ENCODE measurements around the gene MYBPH.
A peak's percentile ranks its signal among the peaks of the same experiment; 100 is the strongest.

The MYBPH gene

GRCh38 chr1:203174324-203174985 lies 1.2 kb downstream of the MYBPH start:
- no peak overlapping the region for H3K27ac ChIP-seq (ENCODE audit: low read length)
- peaks cover 60% of the 10 kb centered on the region for H3K27me3 ChIP-seq (ENCODE audit: low read depth, low read length)
- no peak overlapping the region for H3K9ac ChIP-seq (ENCODE audit: low read length)
- no peak overlapping the region for H3K4me3 ChIP-seq (ENCODE audit: low read length)
- TF ChIP-seq CTCF (IDR thresholded peaks at IDR 0.05; ENCODE audit: low read depth, low read length) (no peak), EZH2phosphoT487 (IDR thresholded peaks at IDR 0.05; ENCODE audit: low read depth) (no peak)
- peaks cover 47% of the 10 kb centered on the region for H3K4me1 ChIP-seq (ENCODE audit: low read length)
- peak overlapping the region; percentile 61 for H3K4me2 ChIP-seq (ENCODE audit: low read length)
- H3K9me3 ChIP-seq (ENCODE audit: insufficient read depth, low read length): no peaks in the 10 kb centered on the region
- H3K79me2 ChIP-seq (ENCODE audit: low read length): no peaks in the 10 kb centered on the region
- H3K36me3 ChIP-seq (replicated peaks; ENCODE audit: low read depth, low read length): no peaks in the 10 kb centered on the region
- H4K20me1 ChIP-seq (ENCODE audit: insufficient read depth, low read length): peaks cover 5% of the 10 kb centered on the region; the same call in 1 of the 2 replicates
- H2AFZ ChIP-seq (ENCODE audit: low read depth, low read length): no peak overlapping the region

- Histone ChIP-seq H3K27me3 (ENCODE audit: low read depth, low read length) (peaks cover 61% of the 10 kb centered on the region), H3K79me2 (ENCODE audit: low read length) (no peaks in the 10 kb centered on the region), H3K9ac (ENCODE audit: low read length) (no peak overlapping the region), H3K9me3 (ENCODE audit: insufficient read depth, low read length) (no peaks in the 10 kb centered on the region), H3K4me1 (ENCODE audit: low read length) (peaks cover 40% of the 10 kb centered on the region), H2AFZ (ENCODE audit: low read depth, low read length) (no peak overlapping the region), H3K4me3 (ENCODE audit: low read length) (peak overlapping the region; percentile 14; the same call in 1 of the 2 replicates), H3K27ac (ENCODE audit: low read length) (no peak overlapping the region), H3K4me2 (ENCODE audit: low read length) (peak overlapping the region; percentile 61), H3K36me3 (replicated peaks; ENCODE audit: low read depth, low read length) (no peaks in the 10 kb centered on the region), H4K20me1 (ENCODE audit: insufficient read depth, low read length) (peaks cover 5% of the 10 kb centered on the region; the same call in 1 of the 2 replicates)
- peak; percentile 13; the same call in 1 of the 2 replicates for TF ChIP-seq CTCF (IDR thresholded peaks at IDR 0.05; ENCODE audit: low read depth, low read length)
- TF ChIP-seq EZH2phosphoT487 (IDR thresholded peaks at IDR 0.05; ENCODE audit: low read depth): no peak
Measured at GRCh38 chr1:203173566-203173965, 2.1 kb downstream of the MYBPH start.

- Histone ChIP-seq H3K4me2 (ENCODE audit: low read length) (peak overlapping the region; percentile 61), H3K9ac (ENCODE audit: low read length) (no peak overlapping the region), H3K9me3 (ENCODE audit: insufficient read depth, low read length) (no peaks in the 10 kb centered on the region), H3K79me2 (ENCODE audit: low read length) (no peaks in the 10 kb centered on the region), H3K27me3 (ENCODE audit: low read depth, low read length) (peaks cover 61% of the 10 kb centered on the region), H3K36me3 (replicated peaks; ENCODE audit: low read depth, low read length) (no peaks in the 10 kb centered on the region), H2AFZ (ENCODE audit: low read depth, low read length) (no peak overlapping the region), H3K4me3 (ENCODE audit: low read length) (0 out of 2 replicates have a peak overlapping the region, but pooled peaks have one; percentile 5), H3K4me1 (ENCODE audit: low read length) (peaks cover 37% of the 10 kb centered on the region), H3K27ac (ENCODE audit: low read length) (no peak overlapping the region), H4K20me1 (ENCODE audit: insufficient read depth, low read length) (peaks cover 5% of the 10 kb centered on the region; the same call in 1 of the 2 replicates)
- TF ChIP-seq EZH2phosphoT487 (IDR thresholded peaks at IDR 0.05; ENCODE audit: low read depth) (no peak), CTCF (IDR thresholded peaks at IDR 0.05; ENCODE audit: low read depth, low read length) (no peak)
Measured at GRCh38 chr1:203173011-203173555, 2.5 kb downstream of the MYBPH start.

- Histone ChIP-seq H3K27me3 (ENCODE audit: low read depth, low read length) (peaks cover 54% of the 10 kb centered on the region), H3K27ac (ENCODE audit: low read length) (no peak overlapping the region), H3K4me1 (ENCODE audit: low read length) (peaks cover 37% of the 10 kb centered on the region), H3K79me2 (ENCODE audit: low read length) (no peaks in the 10 kb centered on the region), H3K4me2 (ENCODE audit: low read length) (peak overlapping the region; percentile 2; the same call in 1 of the 2 replicates), H2AFZ (ENCODE audit: low read depth, low read length) (no peak overlapping the region), H3K36me3 (replicated peaks; ENCODE audit: low read depth, low read length) (no peaks in the 10 kb centered on the region), H3K4me3 (ENCODE audit: low read length) (no peak overlapping the region), H3K9ac (ENCODE audit: low read length) (no peak overlapping the region), H3K9me3 (ENCODE audit: insufficient read depth, low read length) (no peaks in the 10 kb centered on the region), H4K20me1 (ENCODE audit: insufficient read depth, low read length) (peaks cover 5% of the 10 kb centered on the region; the same call in 1 of the 2 replicates)
- TF ChIP-seq CTCF (IDR thresholded peaks at IDR 0.05; ENCODE audit: low read depth, low read length) (peak; percentile 83), EZH2phosphoT487 (IDR thresholded peaks at IDR 0.05; ENCODE audit: low read depth) (no peak)
Measured at GRCh38 chr1:203172184-203173010, 3.2 kb downstream of the MYBPH start.
